ENCODE data around the gene RASSF6.
"Not testable (repeated sequence)": the region's sequence is repeated elsewhere in the genome, so short reads cannot be mapped to it uniquely, and the experiment has no call there.

RASSF6 gene, protein sequence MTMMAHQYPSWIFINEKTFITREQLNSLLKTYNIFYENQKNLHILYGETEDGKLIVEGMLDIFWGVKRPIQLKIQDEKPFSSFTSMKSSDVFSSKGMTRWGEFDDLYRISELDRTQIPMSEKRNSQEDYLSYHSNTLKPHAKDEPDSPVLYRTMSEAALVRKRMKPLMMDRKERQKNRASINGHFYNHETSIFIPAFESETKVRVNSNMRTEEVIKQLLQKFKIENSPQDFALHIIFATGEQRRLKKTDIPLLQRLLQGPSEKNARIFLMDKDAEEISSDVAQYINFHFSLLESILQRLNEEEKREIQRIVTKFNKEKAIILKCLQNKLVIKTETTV

DNA sequence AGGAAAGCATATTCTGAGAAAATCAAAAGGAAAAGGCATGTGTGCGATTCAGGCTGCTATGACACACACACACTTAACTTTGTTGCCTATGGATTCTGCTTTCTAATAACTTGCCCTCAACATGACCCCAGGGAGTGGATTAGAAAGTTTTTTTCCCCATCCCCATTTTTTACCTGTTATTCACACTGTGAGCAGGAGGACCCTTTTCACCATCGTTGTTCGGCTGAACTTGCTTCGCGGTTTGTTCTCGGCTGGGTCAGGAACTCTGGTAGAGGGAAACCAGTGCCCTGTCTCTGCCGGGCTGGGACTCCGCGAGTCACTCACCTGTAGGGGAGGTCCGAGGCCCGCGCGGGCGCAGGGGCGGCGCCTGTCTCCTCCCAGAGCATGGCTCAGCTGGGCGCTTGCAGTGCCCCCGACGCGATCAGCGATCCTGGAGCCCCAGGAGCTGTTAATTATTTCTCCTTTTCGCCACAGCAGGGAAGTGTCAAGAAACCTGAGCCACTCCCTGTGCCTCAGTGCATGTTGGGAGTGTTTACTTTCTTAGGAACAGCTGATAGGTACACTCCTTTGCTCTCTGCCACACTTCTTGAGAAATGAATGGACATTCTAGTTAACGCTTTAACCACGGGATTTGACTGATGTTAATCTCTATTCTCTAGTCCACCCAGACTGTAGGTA is at the start of gene RASSF6:
Gene RASSF6 (minus strand): TSS at position 322 of the 678 bp plus-strand sequence. CDS start 8,641 bp downstream, outside the sequence.
- DNase-seq (ENCODE audit: low read depth), result peak; percentile 6

DNA sequence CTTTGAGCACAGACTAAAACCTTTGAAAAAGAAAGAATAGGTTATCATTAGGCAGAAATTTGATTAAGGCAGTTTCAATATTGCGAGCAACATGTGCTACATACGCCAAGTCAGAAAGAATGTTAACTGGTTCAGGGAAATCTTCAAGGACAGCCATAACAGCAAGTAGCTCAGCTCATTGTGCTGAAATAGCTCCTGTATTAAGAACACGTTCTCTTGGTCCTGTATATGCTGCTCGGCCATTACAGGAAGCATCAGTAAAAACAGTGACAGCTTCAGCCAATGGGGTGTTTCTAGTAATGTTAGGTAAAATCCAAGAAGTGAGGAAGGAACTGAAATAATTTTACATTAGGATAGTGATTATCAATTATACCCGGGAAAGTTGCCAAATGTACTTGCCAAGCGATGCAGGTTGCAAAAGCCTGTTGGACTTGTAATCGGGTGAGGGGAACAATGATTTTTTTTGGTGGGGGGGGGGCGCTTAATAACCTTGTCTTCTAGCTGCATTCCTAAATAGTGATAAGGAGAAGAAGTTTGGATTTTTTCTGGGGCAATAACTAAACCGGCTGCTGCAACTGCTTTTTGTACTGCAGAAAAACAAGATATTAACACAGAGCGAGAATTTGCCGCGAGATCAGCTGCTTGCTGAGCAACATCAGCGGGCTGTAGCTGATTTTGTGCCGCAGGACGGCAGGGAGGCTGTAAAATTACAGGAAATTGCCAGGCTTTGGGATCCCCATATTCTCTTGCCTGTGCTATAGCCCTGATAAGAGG is 49.4 kb upstream of the RASSF6 start:
- no peak for DNase-seq (ENCODE audit: low read depth)

DNA sequence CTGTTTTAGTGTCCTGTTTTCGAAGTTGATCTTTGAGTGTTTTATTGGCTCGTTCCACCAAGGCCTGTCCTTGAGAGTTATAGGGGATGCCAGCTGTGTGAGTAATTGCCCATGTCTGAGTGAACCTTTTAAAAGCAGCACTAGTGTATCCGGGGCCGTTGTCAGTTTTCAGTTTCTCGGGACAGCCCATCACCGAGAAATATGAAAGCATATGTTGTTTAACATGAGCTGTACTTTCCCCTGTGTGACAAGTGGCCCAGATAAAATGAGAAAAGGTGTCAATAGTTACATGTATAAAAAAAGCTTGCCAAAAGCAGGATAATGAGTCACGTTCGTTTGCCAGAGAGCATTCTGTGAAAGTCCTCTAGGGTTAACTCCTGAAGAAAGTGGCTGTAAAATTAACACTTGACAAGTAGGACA is 48.6 kb upstream of the RASSF6 start:
- no peak for DNase-seq (ENCODE audit: low read depth)

DNA sequence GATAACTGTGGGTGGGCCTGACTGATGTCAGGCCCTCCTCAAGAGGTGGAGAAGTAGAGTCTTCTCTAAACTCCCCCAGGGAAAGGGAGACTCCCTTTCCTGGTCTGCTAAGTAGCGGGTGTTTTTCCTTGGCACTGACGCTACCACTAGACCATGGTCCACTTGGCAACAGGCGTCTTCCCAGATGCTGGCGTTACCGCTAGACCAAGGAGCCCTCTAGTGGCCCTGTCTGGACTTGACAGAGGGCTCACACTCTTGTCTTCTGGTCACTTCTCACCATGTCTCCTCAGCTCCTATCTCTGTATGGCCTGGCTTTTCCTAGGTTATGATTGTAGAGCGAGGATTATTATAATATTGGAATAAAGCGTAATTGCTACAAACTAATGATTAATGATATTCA is 45.7 kb upstream of the RASSF6 start:
- DNase-seq (ENCODE audit: low read depth), result not testable (repeated sequence)

DNA sequence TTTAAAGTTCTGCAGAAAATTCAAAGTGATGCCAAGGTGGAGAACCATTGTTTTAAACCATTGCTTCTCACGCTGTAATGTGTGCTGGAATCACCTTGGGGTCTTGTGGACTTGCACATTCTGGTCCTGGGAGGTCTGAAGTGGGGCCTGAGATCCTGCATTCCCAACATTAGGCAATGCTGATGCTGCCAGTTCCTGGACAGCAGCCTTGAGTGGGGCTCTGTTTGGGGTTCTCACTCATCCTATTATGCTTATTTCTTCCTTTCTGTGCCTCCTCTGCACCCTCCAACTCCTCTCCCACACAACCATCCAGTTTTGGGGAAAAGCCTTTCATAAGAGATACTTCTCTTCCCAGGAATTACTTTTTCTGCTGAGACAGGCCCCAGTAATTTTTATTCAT is 44.2 kb upstream of the RASSF6 start:
- no peak for DNase-seq (ENCODE audit: low read depth)

DNA sequence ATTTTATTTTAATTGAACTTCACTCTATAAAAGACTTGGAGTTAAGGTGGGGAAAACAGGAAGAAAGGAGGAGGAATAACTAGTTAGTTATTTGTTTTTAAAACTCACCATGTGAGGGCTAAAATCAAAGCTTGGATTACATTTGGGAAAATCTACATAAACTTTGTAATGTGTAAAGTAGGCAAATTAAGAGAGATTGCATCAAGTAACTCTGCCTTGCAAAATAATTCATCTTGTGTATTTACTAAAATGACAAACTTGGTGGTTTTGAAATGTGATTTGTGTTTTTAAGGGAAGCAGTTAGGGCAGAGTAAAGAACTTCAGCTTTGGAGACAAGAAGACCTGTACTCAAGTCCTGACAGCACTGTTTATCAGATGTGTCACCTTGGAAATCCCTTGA is 43.3 kb upstream of the RASSF6 start:
- no peak for DNase-seq (ENCODE audit: low read depth)

DNA sequence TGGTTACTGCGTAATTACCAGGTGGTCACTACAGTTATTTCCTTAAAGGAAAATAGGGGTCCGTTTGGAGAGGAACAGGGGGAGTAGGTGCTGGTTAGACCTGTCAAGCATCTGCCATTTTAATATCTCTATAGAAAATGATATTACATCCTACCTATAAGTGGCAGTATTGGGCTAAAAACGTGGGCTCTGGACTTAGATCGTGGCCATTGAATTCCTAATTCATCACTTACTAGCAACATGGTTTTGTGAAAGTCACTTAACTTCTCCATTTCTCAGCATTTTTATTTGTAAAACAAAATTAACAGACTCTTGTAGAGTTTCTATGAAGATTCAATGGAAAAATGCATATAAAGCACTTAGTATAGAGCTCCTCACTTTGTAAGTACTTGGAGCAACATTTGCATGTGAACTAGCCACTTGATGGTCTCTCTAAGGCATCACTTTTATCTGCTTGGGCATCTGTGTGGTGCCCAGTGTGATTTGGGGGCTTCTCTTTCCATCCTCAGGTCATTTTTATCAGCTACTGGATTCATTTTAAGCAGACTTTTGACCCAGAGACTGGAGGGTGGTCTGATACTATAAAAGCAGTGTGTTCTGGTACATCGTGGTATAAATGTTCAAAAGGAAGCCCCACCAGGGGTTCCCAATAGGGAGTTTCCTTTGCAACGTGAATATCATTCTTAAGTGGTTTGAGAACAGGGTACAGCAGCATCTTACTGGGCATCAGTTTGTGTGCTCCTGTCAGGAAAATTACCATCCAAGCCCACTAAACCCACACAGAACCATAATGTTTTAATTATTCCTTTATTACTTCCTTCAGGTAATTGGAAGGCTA is 42.7 kb upstream of the RASSF6 start:
- no peak for DNase-seq (ENCODE audit: low read depth)

DNA sequence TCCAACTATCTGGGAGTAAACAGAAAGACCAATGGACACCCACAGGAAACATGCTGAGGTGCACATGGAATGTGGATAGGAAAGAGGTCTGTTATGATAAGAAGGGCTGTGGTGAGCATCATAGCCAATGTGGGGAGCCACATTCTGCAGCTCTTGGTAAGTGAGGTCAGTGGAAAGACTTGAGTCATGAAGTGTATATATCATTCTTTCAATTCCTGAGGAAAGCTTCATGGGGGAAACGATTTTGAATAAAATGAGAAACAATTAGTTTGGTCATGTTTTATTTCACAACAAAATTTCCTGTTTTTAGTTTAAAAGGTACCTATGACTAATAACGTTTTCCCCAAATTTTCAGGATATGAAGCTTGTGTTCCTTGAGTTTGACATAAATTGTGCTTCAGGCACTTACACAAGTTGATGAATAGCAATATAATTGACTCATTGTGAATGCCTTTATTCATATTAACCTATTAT is 41.4 kb upstream of the RASSF6 start:
- no peak for DNase-seq (ENCODE audit: low read depth)

DNA sequence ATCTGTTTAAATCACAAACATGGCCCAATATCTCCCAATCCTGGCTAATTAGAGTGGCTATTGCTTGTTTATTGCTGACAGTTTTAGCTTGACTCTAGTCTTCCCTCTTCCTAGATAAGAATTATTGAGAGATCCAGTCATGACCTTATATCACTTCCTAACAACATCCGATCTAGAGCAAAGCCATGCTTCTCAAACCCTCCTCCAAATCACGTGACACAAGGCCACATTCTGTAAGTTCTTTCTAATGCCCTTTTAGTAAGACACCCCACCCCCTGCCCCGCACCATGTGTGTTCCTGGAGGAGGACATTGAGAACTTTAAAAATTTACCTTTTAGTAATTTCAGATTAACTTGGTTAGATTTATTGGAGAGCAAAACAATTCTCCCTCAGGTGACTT is 40.6 kb upstream of the RASSF6 start:
- DNase-seq (ENCODE audit: low read depth), result no peak

DNA sequence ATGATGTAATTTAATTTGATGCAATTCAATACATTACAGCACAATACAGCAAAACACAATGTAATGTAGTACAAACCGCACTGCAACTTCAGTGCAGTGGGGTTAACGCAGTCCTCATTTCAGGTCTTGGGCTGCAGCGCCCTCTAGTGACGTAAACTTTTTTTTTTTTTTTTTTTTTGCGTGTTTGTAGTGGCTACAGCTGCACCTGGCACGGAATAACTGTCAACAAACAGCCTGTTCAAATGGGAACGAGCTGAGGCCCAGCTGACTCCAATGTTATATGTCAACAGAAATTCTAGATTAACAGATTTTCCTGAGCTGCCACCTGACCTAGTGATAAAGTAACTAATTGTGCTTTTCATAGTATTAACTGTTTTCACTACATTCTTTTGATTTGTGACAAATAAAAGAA is 33.5 kb upstream of the RASSF6 start:
- DNase-seq (ENCODE audit: low read depth), result no peak

DNA sequence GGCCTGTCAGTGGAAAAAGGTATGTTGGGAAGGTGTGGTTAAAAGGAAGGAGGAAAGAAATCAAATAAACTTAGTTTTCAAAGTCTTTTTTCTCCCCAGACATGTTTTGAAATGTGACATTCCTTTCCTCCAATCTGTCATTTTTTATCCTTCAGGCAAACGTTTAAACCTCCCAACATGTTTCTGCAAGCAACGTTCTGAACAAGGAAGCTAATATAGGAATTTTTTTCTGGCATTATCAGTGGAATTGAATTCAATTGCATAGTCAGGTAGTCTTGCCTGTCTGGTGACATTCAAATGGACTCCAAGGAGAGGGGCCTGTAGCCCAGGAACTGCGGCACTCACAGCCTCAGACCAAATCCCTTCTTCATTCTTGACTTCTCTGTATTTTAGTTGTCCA is 30.0 kb upstream of the RASSF6 start:
- DNase-seq (ENCODE audit: low read depth), result no peak

DNA sequence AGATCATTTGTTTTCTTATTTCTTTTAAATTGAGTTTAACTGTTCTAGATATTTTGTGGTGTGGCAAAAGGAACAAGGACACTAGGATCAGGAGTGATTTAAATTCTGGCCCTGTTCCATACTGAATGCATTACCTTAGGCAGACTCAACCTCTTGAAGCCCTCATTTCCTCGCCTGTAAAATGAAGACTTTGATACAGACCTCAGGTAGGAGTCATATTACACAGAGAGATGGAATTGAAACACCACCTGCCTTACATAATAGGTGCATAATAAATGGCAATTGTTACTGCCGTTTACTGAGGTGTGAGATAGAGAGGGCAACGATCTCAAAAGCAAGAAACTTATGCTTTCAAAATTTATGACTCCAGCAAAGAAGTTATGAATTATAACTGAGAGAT is 28.2 kb upstream of the RASSF6 start:
- no peak for DNase-seq (ENCODE audit: low read depth)

DNA sequence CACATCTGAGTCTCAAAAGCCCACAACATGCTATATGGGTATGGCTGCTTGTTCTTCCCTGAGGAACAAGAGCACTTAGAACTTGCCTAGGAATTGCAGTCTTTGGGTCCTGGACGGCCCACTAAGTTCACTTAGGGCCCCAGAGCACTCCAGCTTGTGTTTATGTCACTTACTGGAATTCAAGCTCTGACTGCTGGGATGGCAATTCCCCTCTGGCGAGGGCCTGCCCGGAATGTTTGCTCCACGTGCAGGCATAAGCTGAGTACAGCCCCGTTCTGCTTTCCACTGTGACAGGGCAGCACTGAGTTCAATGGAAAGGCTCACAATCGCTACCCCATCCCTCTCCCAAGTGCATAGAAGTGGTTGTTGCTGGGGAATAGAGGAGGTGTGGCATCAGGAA is 25.9 kb upstream of the RASSF6 start:
- DNase-seq (ENCODE audit: low read depth), result no peak

DNA sequence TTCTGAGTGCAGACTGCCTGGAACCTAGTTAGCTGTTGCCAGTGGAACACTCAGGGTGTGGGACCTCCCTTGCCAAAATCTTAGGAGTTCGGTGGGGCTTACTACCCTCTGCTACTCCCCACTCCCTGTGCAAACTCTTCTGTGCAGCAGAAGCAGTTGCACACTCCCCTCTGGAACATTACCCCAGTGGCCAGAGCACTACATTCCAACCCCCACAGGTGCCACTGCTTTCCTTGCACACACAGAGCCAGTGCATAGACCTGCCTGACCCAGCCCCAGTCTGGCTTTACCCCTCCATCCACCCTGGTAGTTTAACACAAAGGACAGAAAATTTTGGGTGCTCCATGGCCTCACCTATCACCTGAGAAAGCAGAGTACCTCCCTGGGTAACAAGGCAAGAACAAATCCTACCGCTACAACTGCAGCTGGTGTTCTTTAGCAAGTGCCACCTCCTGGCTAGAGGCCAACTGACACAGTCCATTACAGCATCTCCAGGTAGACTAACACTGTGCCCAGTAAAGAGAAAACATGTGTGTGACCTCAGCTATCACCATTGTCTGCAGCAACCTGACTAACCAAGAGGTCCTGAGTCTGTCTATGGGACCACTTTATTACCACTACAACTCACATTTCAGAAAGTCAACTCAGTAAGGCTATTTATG is 11.5 kb upstream of the RASSF6 start:
- no peak for DNase-seq (ENCODE audit: low read depth)

DNA sequence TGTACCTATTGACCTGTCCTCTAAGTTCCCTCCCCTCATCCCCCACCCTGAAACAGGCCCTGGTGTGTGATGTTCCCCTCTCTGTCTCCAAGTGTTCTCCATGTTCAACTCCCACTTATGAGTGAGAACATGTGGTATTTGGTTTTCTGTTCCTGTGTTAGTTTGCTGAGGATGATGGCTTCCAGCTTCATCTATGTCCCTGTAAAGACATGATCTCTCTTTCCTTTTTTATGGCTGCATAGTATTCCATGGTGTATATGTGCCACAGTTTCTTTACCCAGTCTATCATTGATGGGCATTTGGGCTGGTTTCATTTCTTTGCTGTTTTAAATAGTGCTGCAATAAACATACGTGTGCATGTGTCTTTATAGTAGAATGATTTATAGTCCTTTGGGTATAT is 8.6 kb upstream of the RASSF6 start:
- DNase-seq (ENCODE audit: low read depth), result not testable (repeated sequence)

DNA sequence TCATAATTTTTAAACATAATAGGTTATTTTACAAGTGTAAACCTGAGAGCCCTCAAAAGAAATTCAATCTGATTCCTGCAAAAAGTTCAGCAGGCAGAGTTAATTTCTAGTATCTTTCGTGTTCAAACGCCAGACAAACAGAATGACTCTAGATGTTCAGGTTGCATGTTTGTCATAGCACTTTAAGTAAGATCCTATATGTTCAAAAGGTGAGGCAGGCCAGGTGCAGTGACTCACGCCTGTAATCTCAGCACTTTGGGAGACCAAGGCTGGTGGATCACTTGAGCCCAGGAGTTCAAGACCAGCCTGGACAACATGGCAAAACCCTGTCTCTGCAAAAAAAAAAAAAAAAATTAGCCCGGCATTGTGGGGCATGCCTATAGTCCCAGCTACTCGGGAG is 1.1 kb upstream of the RASSF6 start:
- no peak for DNase-seq (ENCODE audit: low read depth)

DNA sequence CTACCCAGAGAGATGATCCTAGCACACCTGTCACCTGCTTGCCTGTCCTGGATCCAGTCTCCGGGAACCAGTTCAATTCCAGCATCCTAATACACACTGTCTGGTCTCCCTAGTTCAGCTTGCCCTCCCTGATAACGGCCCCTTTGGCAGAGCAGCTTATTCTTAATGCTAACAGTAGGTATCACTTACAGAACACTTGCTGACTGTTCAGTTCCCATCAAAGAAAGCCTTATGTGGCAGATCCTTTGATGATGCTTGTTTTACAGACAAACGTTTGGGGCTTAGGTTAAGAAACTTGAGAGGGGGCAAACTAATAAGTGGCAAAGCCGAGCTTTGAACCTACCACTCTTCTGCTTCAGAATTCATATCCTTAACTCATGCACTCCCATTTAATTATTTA is 890 bp downstream of the RASSF6 start:
- DNase-seq (ENCODE audit: low read depth), result no peak

DNA sequence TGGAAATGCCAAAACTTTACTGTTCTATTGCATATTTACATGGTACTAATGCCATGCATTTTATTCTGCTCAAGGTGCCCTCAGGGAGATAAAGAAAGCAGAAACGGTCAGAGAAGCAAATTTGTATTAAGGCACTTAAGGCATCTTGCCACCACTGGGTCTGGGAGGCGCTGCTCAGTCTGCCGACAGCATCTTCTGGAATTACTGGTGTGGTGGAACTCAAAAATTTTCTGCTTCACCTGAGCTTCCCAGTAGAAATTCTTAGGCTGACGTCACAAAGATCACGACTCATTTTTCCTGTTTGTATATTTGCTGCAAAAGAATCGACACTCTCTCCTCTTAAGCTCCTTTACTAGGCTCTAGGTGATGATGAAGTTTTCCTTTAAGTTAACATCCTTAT is 3.0 kb downstream of the RASSF6 start:
- DNase-seq (ENCODE audit: low read depth), result no peak

DNA sequence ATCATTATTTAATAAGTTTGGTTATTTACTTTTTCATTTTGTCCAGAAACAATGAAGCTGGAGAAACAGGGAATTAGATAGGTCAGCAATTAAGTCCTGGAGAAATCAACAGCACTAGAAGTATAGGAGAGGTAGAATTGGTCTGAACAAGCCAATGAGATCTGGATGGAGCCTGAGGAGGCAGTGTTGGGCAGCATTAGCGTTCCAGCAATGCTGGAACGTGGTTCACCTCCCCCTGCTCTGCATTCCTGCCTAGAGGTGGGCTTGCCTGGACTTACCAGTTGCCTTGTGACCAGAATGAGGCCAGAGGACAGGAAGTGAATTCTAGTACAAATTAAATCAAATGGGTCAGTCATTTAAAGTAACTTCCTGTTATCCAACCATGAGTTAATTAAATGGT is 4.6 kb downstream of the RASSF6 start:
- no peak for DNase-seq (ENCODE audit: low read depth)

DNA sequence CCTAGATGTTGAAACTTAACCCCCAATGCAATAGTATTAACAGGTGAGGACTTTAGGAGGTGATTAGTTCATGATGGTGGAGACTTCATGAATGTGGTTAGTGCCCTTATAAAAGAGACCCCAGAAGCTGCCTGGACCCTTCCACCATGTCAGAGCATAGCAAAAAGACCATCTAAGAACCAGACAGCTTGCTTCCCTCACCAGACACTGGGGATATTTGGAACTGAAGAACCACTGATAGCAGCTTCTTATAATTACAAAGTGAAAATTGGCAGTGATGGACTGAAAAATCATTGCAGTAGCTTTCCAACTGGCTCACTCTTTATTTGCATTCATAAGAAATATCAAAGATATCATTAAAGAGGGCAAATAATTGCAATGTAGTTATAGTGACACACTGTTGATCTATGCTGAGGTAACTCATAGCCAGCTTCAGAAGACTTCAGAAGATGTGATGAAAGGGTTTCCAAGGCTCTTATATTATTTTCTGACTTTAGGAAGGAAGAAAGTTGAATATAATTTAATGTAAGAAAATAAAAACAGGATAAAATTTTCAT is 5.8 kb downstream of the RASSF6 start:
- DNase-seq (ENCODE audit: low read depth), result no peak

DNA sequence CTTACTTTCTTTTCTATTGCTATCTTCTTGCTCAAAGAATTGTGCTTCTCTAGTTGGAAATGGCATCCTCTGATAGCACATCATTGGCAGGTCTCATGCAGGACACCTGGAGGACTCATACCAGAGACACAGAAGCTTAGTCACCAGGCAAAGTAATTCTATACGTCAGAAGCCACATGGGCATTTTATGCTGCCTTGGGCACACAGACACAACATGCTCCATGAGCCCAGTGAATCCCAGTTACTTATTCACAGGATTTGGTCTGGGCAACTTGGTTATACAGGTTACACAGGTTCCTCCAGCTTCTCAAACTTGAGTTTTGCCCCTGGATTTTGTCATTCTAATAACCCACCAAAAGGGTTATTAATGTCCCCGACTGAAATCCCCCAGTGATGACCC is 7.1 kb downstream of the RASSF6 start:
- no peak for DNase-seq (ENCODE audit: low read depth)

Measured in activated T-cell treated with anti-CD3 and anti-CD28 coated beads for 48 hours (primary cell).